SK-N-SH (cell line): ENCODE results near the gene HNRNPM. TPM values are rescaled to one million over a fixed set of nuclear protein-coding genes. Genes with fewer than 3 reads are reported as not detected.

ENCODE experiments used
- CTCF ChIA-PET: fragments of 300-600, 350-600 bp; formaldehyde crosslinking; extraction: SDS; loops from one replicate; lab custom pipeline; 2021; lab: Yijun Ruan, JAX
- POLR2A ChIA-PET: fragments of 350-600 bp; sonication (Branson Sonifier 250); formaldehyde crosslinking; extraction: SDS; loops from one replicate; lab custom pipeline; 2020; ENCODE audit warnings: antibody characterized with exemption, inconsistent platforms; lab: Yijun Ruan, JAX
- DNase-seq: peaks from one replicate; pipeline ENCODE4 v3.0.0; 2012
- H2AFZ ChIP-seq: fragments of 200-600 bp; sonication (generic); 2 replicates; pipeline ENCODE4 v1.8.1; 2016; ENCODE audit warnings: antibody characterized with exemption, mild to moderate bottlenecking, low read depth
- H3F3A ChIP-seq: fragments of 200-600 bp; sonication (generic); replicated peaks from 2 replicates; pipeline ENCODE3; 2016; ENCODE audit warnings: antibody characterized with exemption, mild to moderate bottlenecking; ENCODE audit not compliant: insufficient read depth
- H3K27ac ChIP-seq, 2 experiments: fragments of 200-500 bp in 1 of 2; fragments of 200-600 bp in 1 of 2; sonication (Bioruptor generic) in 1 of 2; sonication (generic), shearing (Covaris generic) in 1 of 2; 2 replicates each; pipeline versions ENCODE4 v1.5.1 to v1.6.1; 2014 to 2016; ENCODE audit warnings: low read depth in 2 of 2, inconsistent platforms in 1 of 2, low read length in 1 of 2, mild to moderate bottlenecking in 1 of 2, mixed read lengths in 1 of 2
- H3K27me3 ChIP-seq: fragments of 200-600 bp; sonication (generic), shearing (Covaris generic); 2 replicates; pipeline ENCODE4 v1.6.1; 2016; ENCODE audit warnings: mixed run types; ENCODE audit not compliant: insufficient read depth
- H3K36me3 ChIP-seq, 2 experiments: fragments of 200-500 bp in 1 of 2; fragments of 200-600 bp in 1 of 2; sonication (Bioruptor generic) in 1 of 2; sonication (generic) in 1 of 2; replicated peaks in 1 of 2; 2 replicates each; pipeline versions ENCODE3 to v1.5.1; 2014 to 2016; ENCODE audit warnings: low read length in 1 of 2, mild to moderate bottlenecking in 1 of 2; ENCODE audit not compliant: insufficient read depth in 2 of 2, control insufficient read depth in 1 of 2
- H3K4me1 ChIP-seq, 2 experiments: fragments of 200-500 bp in 1 of 2; fragments of 200-600 bp in 1 of 2; sonication (Bioruptor generic) in 1 of 2; sonication (generic), shearing (Covaris generic) in 1 of 2; 2 replicates each; pipeline versions ENCODE4 v1.5.1 to v1.6.1; 2014 to 2016; ENCODE audit warnings: low read depth in 1 of 2, low read length in 1 of 2, mixed run types in 1 of 2; ENCODE audit not compliant: insufficient read depth in 2 of 2, control insufficient read depth in 1 of 2
- H3K4me2 ChIP-seq: fragments of 200-600 bp; sonication (generic), shearing (Covaris generic); 2 replicates; pipeline ENCODE4 v1.6.1; 2017; ENCODE audit warnings: mixed run types
- H3K4me3 ChIP-seq, 2 experiments: fragments of 200-500 bp in 1 of 2; fragments of 200-600 bp in 1 of 2; sonication (Bioruptor generic) in 1 of 2; sonication (generic), shearing (Covaris generic) in 1 of 2; 2 replicates each; pipeline versions ENCODE4 v1.5.1 to v1.8.1; 2014 to 2016; ENCODE audit warnings: low read depth in 2 of 2, inconsistent platforms in 1 of 2, low read length in 1 of 2, mild to moderate bottlenecking in 1 of 2, mixed read lengths in 1 of 2, moderate library complexity in 1 of 2
- H3K79me2 ChIP-seq: fragments of 200-600 bp; sonication (generic); 2 replicates; pipeline ENCODE4 v1.8.1; 2017; ENCODE audit warnings: mild to moderate bottlenecking; ENCODE audit not compliant: insufficient read depth
- H3K9ac ChIP-seq: fragments of 200-600 bp; sonication (generic); 2 replicates; pipeline ENCODE4 v1.6.1; 2017; ENCODE audit warnings: mixed run types
- H3K9me2 ChIP-seq: fragments of 200-600 bp; sonication (generic); 2 replicates; pipeline ENCODE4 v1.6.1; 2017; ENCODE audit warnings: mixed run types
- H3K9me3 ChIP-seq: fragments of 200-600 bp; sonication (generic); 2 replicates; pipeline ENCODE4 v1.6.1; 2017; ENCODE audit warnings: mixed run types, mild to moderate bottlenecking, moderate library complexity
- H4K20me1 ChIP-seq: fragments of 200-600 bp; sonication (generic); 2 replicates; pipeline ENCODE4 v1.6.1; 2017; ENCODE audit warnings: mild to moderate bottlenecking, mixed run types; ENCODE audit not compliant: insufficient read depth
- EZH2phosphoT487 ChIP-seq: fragments of 200-600 bp; sonication (generic); IDR thresholded peaks from 2 replicates; pipeline ENCODE4 v1.6.1; 2017; ENCODE audit warnings: low read depth, mixed run types, mild to moderate bottlenecking, antibody characterized with exemption, moderate library complexity, borderline replicate concordance
- FOXM1 ChIP-seq: IDR thresholded peaks from 2 replicates; pipeline ENCODE4 v1.4.0; 2012; ENCODE audit warnings: low read depth, mild to moderate bottlenecking
- IRF3 ChIP-seq: fragments of 150-350 bp; IDR thresholded peaks from 2 replicates; pipeline ENCODE4 v1.6.1; 2016; ENCODE audit warnings: mild to moderate bottlenecking, low read depth, low read length
- JUND ChIP-seq: IDR thresholded peaks from 2 replicates; pipeline ENCODE4 v1.4.0; 2012
- MAX ChIP-seq: IDR thresholded peaks from 2 replicates; pipeline ENCODE4 v1.4.0; 2012; ENCODE audit warnings: low read depth
- MXI1 ChIP-seq: IDR thresholded peaks from 2 replicates; pipeline ENCODE4 v1.6.1; 2012; ENCODE audit warnings: mild to moderate bottlenecking, low read depth, low read length, improper control_type of control experiment
- NFIC ChIP-seq: IDR thresholded peaks from 2 replicates; pipeline ENCODE4 v1.4.0; 2012; ENCODE audit warnings: borderline replicate concordance
- PBX3 ChIP-seq: IDR thresholded peaks from 2 replicates; pipeline ENCODE4; 2012
- RFX5 ChIP-seq: IDR thresholded peaks from 2 replicates; pipeline ENCODE4 v1.6.1; 2012; ENCODE audit warnings: mild to moderate bottlenecking, improper control_type of control experiment, low read length
- RXRA ChIP-seq: IDR thresholded peaks from 2 replicates; pipeline ENCODE4 v1.4.0; 2012; ENCODE audit warnings: low read depth, mild to moderate bottlenecking, borderline replicate concordance
- TCF12 ChIP-seq: IDR thresholded peaks from 2 replicates; pipeline ENCODE4 v1.4.0; 2012
- USF2 ChIP-seq: fragments of 150-350 bp; IDR thresholded peaks from 2 replicates; pipeline ENCODE4 v1.6.1; 2017; ENCODE audit warnings: antibody characterized with exemption, low read length, low read depth, borderline replicate concordance
- WGBS: methylation state at CpG from one replicate; pipeline ENCODE4 v1.1.6; 2017; ENCODE audit warnings: low lambda C conversion rate; 5-methylcytosine and 5-hydroxymethylcytosine counted together
- polyA plus RNA-seq, 3 experiments: library from polyadenylated mRNA; depleted of rRNA; stranded (reverse); fragments of >200 nt; gene quantifications; 2 replicates each; pipeline ENCODE4 v1.2.3, GENCODE V29; 2012

The HNRNPM gene
- polyA plus RNA-seq, 1 of the 3 experiments (the other 2 are of a cell fraction), result 205 TPM

- TF ChIP-seq MXI1 (no peak), JUND (no peak), IRF3 (no peak), RXRA (no peak), RFX5 (no peak), PBX3 (no peak), USF2 (no peak), EZH2phosphoT487 (no peak), MAX (no peak), TCF12 (no peak), NFIC (no peak), FOXM1 (no peak)
- H4K20me1 ChIP-seq, result peaks cover 84% of the 10 kb centered on the region
- H3K4me2 ChIP-seq, result no peak overlapping the region
- 89% methylated on average over 8 of the region's 11 CpGs for WGBS
- no peaks in the 10 kb centered on the region; a peak in 1 of 4 replicates for H3K4me1 ChIP-seq
- no peak for DNase-seq
- CTCF ChIA-PET, result interaction anchor here (0.9 to 1.6 kb wide), 5 partner anchors 10 to 127 kb away, joined by 3 to 4 read pairs (median 3); no protein-coding TSS in a partner anchor
- no peak overlapping the region for H3K9ac ChIP-seq
- no peaks in the 10 kb centered on the region for H3K9me2 ChIP-seq
- H3K27me3 ChIP-seq, result no peaks in the 10 kb centered on the region
- H3K27ac ChIP-seq, result no peak overlapping the region; a peak in 1 of 4 replicates
- H3K79me2 ChIP-seq, result peaks cover 89% of the 10 kb centered on the region
- H3K9me3 ChIP-seq, result no peaks in the 10 kb centered on the region
- POLR2A ChIA-PET, result interaction anchor here (1.1 kb wide), 1 partner anchor 68 kb away, joined by 3 read pairs; the partner anchor contains the start of gene MARCHF2
- H3K4me3 ChIP-seq, result no peak overlapping the region
- no peaks in the 10 kb centered on the region for H3F3A ChIP-seq
- H2AFZ ChIP-seq, result no peak overlapping the region
- H3K36me3 ChIP-seq, result peaks cover 24 to 53% of the 10 kb centered on the region in 2 experiments
Observed at GRCh38 chr19:8481201-8481600, 36.4 kb downstream of the HNRNPM start.

- Histone ChIP-seq H4K20me1 (peaks cover 81% of the 10 kb centered on the region), H3K9me3 (no peaks in the 10 kb centered on the region), H3K36me3 (peaks cover 21 to 55% of the 10 kb centered on the region in 2 experiments), H3F3A (no peaks in the 10 kb centered on the region), H3K4me3 (no peak overlapping the region), H3K9me2 (no peaks in the 10 kb centered on the region), H2AFZ (no peak overlapping the region), H3K27me3 (no peaks in the 10 kb centered on the region)
- 99% methylated on average over 6 of the region's 6 CpGs for WGBS
- no peak for DNase-seq
- no peak for TF ChIP-seq PBX3
- TF ChIP-seq, all 33 proteins: peak for 0
- no peaks in the 10 kb centered on the region; a peak in 1 of 4 replicates for H3K4me1 ChIP-seq
- H3K4me2 ChIP-seq, result no peak overlapping the region
- CTCF ChIA-PET, result interaction anchor here (0.7 to 1.6 kb wide), 5 partner anchors 10 to 127 kb away, joined by 3 to 4 read pairs (median 3); no protein-coding TSS in a partner anchor
- H3K9ac ChIP-seq, result no peak overlapping the region
- peaks cover 85% of the 10 kb centered on the region for H3K79me2 ChIP-seq
- no peak overlapping the region for H3K27ac ChIP-seq
- POLR2A ChIA-PET, result no interaction called here
Observed at GRCh38 chr19:8481616-8482015, 36.8 kb downstream of the HNRNPM start.
